HuH-7.5 (cell line): ENCODE results near the gene FAM171A2.
"Not testable (repeated sequence)": the region's sequence is repeated elsewhere in the genome, so short reads cannot be mapped to it uniquely, and the experiment has no call there.

ENCODE experiments used
- DNase-seq: peaks from one replicate; pipeline ENCODE4 v3.0.0; 2011; ENCODE audit warnings: low spot score

FAM171A2 gene

GRCh38 chr17:44344939-44345453 lies 18.7 kb downstream of the FAM171A2 start, which contains the start of gene GRN:
Gene GRN (plus strand): TSS chr17:44345302. CDS start chr17:44349165, 3,863 bp downstream.
- DNase-seq: peak; percentile 97

GRCh38 chr17:44343510-44344209 lies 20.0 kb downstream of the FAM171A2 start:
- DNase-seq: no peak

GRCh38 chr17:44340553-44340952 lies 23.1 kb downstream of the FAM171A2 start:
- DNase-seq: not testable (repeated sequence)

GRCh38 chr17:44338702-44339101 lies 25.0 kb downstream of the FAM171A2 start:
- DNase-seq: no peak

GRCh38 chr17:44335968-44336367 lies 27.7 kb downstream of the FAM171A2 start:
- no peak for DNase-seq

- no peak for DNase-seq
Observed at GRCh38 chr17:44335564-44335963, 28.1 kb downstream of the FAM171A2 start.

GRCh38 chr17:44334727-44335126 lies 28.9 kb downstream of the FAM171A2 start:
- DNase-seq: no peak

- DNase-seq: no peak
Observed at GRCh38 chr17:44334315-44334714, 29.3 kb downstream of the FAM171A2 start.

GRCh38 chr17:44333371-44333770 lies 30.3 kb downstream of the FAM171A2 start:
- DNase-seq: no peak

- DNase-seq: peak; percentile 64
Observed at GRCh38 chr17:44331249-44331760, 32.3 kb downstream of the FAM171A2 start.

GRCh38 chr17:44330263-44330662 lies 33.4 kb downstream of the FAM171A2 start:
- not testable (repeated sequence) for DNase-seq

GRCh38 chr17:44329516-44329915 lies 34.1 kb downstream of the FAM171A2 start:
- DNase-seq: not testable (repeated sequence)

GRCh38 chr17:44327715-44328449 lies 35.8 kb downstream of the FAM171A2 start:
- DNase-seq: no peak

GRCh38 chr17:44326861-44327444 lies 36.7 kb downstream of the FAM171A2 start:
- peak; percentile 87 for DNase-seq

GRCh38 chr17:44324571-44325275 lies 38.9 kb downstream of the FAM171A2 start, which contains the start of gene SLC25A39:
Gene SLC25A39 (minus strand): TSS chr17:44324823. CDS start chr17:44323562, 1,261 bp downstream.
- DNase-seq: peak; percentile 80

- no peak for DNase-seq
Observed at GRCh38 chr17:44324092-44324570, 39.5 kb downstream of the FAM171A2 start.

- no peak for DNase-seq
Observed at GRCh38 chr17:44323359-44324091, 40.1 kb downstream of the FAM171A2 start.

GRCh38 chr17:44322236-44322895 lies 41.3 kb downstream of the FAM171A2 start:
- no peak for DNase-seq

GRCh38 chr17:44321246-44322120 lies 42.2 kb downstream of the FAM171A2 start:
- no peak for DNase-seq
